H1 (cell line): Measurements from ENCODE around the gene KREMEN1. TPM values are rescaled to one million over a fixed set of nuclear protein-coding genes. Genes with fewer than 3 reads are reported as not detected.
A peak's percentile ranks its signal among the peaks of the same experiment; 100 is the strongest.

Experiments used
- CTCF ChIA-PET: fragments of 300-600 bp; sonication (Branson Sonifier 250); formaldehyde crosslinking; loops from one replicate; lab custom pipeline; 2021; ENCODE audit not compliant: partially characterized antibody; lab: Charles Lee
- POLR2A ChIA-PET: fragments of 300-600 bp; sonication (Branson Sonifier 250); formaldehyde crosslinking; loops from one replicate; lab custom pipeline; 2021; ENCODE audit warnings: inconsistent platforms; ENCODE audit not compliant: partially characterized antibody; lab: Charles Lee
- DNase-seq, 2 experiments: peaks; one replicate each; pipeline versions ENCODE4 v3.0.0 to v3.0.0-alpha.2; 2010 to 2022; ENCODE audit warnings: low spot score in 2 of 2, low read depth in 1 of 2, mixed read lengths in 1 of 2
- FAIRE-seq: peaks from 2 replicates; lab custom pipeline; 2011; peaks lifted over from hg19 to GRCh38; lab: Jason Lieb, UNC
- H2AFZ ChIP-seq: 2 replicates; pipeline ENCODE4 v1.8.1; 2012; ENCODE audit warnings: low read length, inconsistent platforms
- H2AK5ac ChIP-seq: 2 replicates; pipeline ENCODE4 v1.6.1; 2013; ENCODE audit warnings: low read depth, low read length
- H2BK120ac ChIP-seq: replicated peaks from 2 replicates; pipeline ENCODE3; 2013; ENCODE audit warnings: low read depth, low read length, inconsistent platforms
- H2BK12ac ChIP-seq: 2 replicates; pipeline ENCODE4 v1.6.1; 2013; ENCODE audit warnings: low read depth, low read length
- H2BK15ac ChIP-seq: 2 replicates; pipeline ENCODE4 v1.6.1; 2013; ENCODE audit warnings: low read length
- H2BK20ac ChIP-seq: 2 replicates; pipeline ENCODE4 v1.6.1; 2013; ENCODE audit warnings: low read length
- H2BK5ac ChIP-seq: 2 replicates; pipeline ENCODE4 v1.6.1; 2013; ENCODE audit warnings: low read depth, low read length
- H3K14ac ChIP-seq: 2 replicates; pipeline ENCODE4 v1.6.1; 2013; ENCODE audit warnings: inconsistent platforms; ENCODE audit not compliant: insufficient read length
- H3K18ac ChIP-seq: 2 replicates; pipeline ENCODE4 v1.6.1; 2013; ENCODE audit warnings: low read length; ENCODE audit errors: extremely low read depth
- H3K23ac ChIP-seq: 2 replicates; pipeline ENCODE4 v1.6.1; 2013; ENCODE audit warnings: inconsistent platforms; ENCODE audit not compliant: insufficient read length
- H3K23me2 ChIP-seq: 2 replicates; pipeline ENCODE4 v1.6.1; 2013; ENCODE audit warnings: low read depth, low read length
- H3K27ac ChIP-seq: 2 replicates; pipeline ENCODE4 v1.6.1; 2011; ENCODE audit warnings: low read depth, low read length, inconsistent platforms
- H3K27me3 ChIP-seq, 4 experiments: replicated peaks in 1 of 4; 1 replicate in 1 of 4; 2 replicates in 3 of 4; pipeline versions ENCODE4 v1.6.1 to v1.8.1; 2011 to 2013; ENCODE audit warnings: low read length in 3 of 4, mild to moderate bottlenecking in 3 of 4, inconsistent platforms in 2 of 4, mixed read lengths in 2 of 4, moderate library complexity in 1 of 4; ENCODE audit not compliant: control insufficient read depth in 3 of 4, insufficient read depth in 3 of 4; ENCODE audit errors: extremely low read depth in 1 of 4
- H3K36me3 ChIP-seq, 4 experiments: 2 replicates each; pipeline versions ENCODE4 v1.6.1 to v1.8.1; 2011 to 2013; ENCODE audit warnings: mild to moderate bottlenecking in 4 of 4, low read length in 3 of 4, moderate library complexity in 2 of 4, control low read depth in 1 of 4, inconsistent platforms in 1 of 4; ENCODE audit not compliant: insufficient read depth in 4 of 4, control insufficient read depth in 2 of 4
- H3K4ac ChIP-seq: replicated peaks from 2 replicates; pipeline ENCODE3; 2013; ENCODE audit warnings: low read length, low read depth, mixed read lengths, inconsistent platforms; ENCODE audit not compliant: insufficient read length
- H3K4me1 ChIP-seq, 4 experiments: replicated peaks in 1 of 4; 1 replicate in 1 of 4; 2 replicates in 3 of 4; pipeline versions ENCODE4 v1.6.1 to v1.8.1; 2011 to 2013; ENCODE audit warnings: low read length in 3 of 4, inconsistent platforms in 2 of 4, mixed read lengths in 1 of 4; ENCODE audit not compliant: insufficient read depth in 4 of 4, control insufficient read depth in 3 of 4
- H3K4me2 ChIP-seq, 2 experiments: 2 replicates each; pipeline versions ENCODE4 v1.6.1 to v1.8.1; 2011 to 2013; ENCODE audit warnings: low read depth in 2 of 2, low read length in 2 of 2, control low read depth in 1 of 2, inconsistent platforms in 1 of 2, mild to moderate bottlenecking in 1 of 2; ENCODE audit not compliant: insufficient read depth in 1 of 2
- H3K4me3 ChIP-seq, 4 experiments: fragments of 200-600, 300-600 bp in 1 of 4; sonication (generic), shearing (Covaris generic), sonication (Bioruptor Twin) in 1 of 4; 2 replicates each; pipeline versions ENCODE4 v1.5.1 to v1.8.1; 2011 to 2016; ENCODE audit warnings: low read length in 4 of 4, low read depth in 3 of 4, control low read depth in 2 of 4, inconsistent platforms in 2 of 4, mild to moderate bottlenecking in 2 of 4, mixed read lengths in 1 of 4, moderate library complexity in 1 of 4; ENCODE audit not compliant: insufficient read depth in 2 of 4; ENCODE audit errors: extremely low read depth in 1 of 4
- H3K56ac ChIP-seq: replicated peaks from 2 replicates; pipeline ENCODE3; 2013; ENCODE audit warnings: low read depth, mild to moderate bottlenecking, mixed read lengths, low read length, inconsistent platforms; ENCODE audit not compliant: insufficient read length
- H3K79me1 ChIP-seq: 2 replicates; pipeline ENCODE4 v1.6.1; 2013; ENCODE audit warnings: low read depth, low read length, control low read depth
- H3K79me2 ChIP-seq, 2 experiments: 2 replicates each; pipeline versions ENCODE4 v1.6.1 to v1.8.1; 2012 to 2013; ENCODE audit warnings: low read length in 2 of 2, mild to moderate bottlenecking in 2 of 2, inconsistent platforms in 1 of 2; ENCODE audit not compliant: insufficient read depth in 2 of 2, control insufficient read depth in 1 of 2
- H3K9ac ChIP-seq, 4 experiments: replicated peaks in 1 of 4; 1 replicate in 1 of 4; 2 replicates in 3 of 4; pipeline versions ENCODE4 v1.6.1 to v1.8.1; 2011 to 2013; ENCODE audit warnings: low read depth in 3 of 4, low read length in 3 of 4, control low read depth in 2 of 4, mild to moderate bottlenecking in 2 of 4, moderate library complexity in 2 of 4, inconsistent platforms in 1 of 4; ENCODE audit errors: extremely low read depth in 1 of 4
- H3K9me3 ChIP-seq, 2 experiments: 2 replicates each; pipeline versions ENCODE4 v1.6.1 to v1.8.1; 2012 to 2013; ENCODE audit warnings: mild to moderate bottlenecking in 2 of 2, moderate library complexity in 2 of 2, control low read depth in 1 of 2, inconsistent platforms in 1 of 2, low read depth in 1 of 2, low read length in 1 of 2, mixed read lengths in 1 of 2; ENCODE audit not compliant: insufficient read depth in 2 of 2
- H4K20me1 ChIP-seq, 2 experiments: replicated peaks in 1 of 2; 2 replicates each; pipeline versions ENCODE3 to v1.8.1; 2011 to 2013; ENCODE audit warnings: inconsistent platforms in 2 of 2, low read length in 2 of 2, mild to moderate bottlenecking in 1 of 2; ENCODE audit not compliant: insufficient read depth in 2 of 2, control insufficient read depth in 1 of 2
- H4K5ac ChIP-seq: 2 replicates; pipeline ENCODE4 v1.6.1; 2013; ENCODE audit warnings: low read length, low read depth, mixed read lengths, inconsistent platforms; ENCODE audit not compliant: insufficient read length
- H4K8ac ChIP-seq: 2 replicates; pipeline ENCODE4 v1.8.0; 2013; ENCODE audit warnings: mild to moderate bottlenecking, moderate library complexity, low read length, inconsistent platforms; ENCODE audit not compliant: insufficient read depth; ENCODE audit errors: extremely low read depth
- H4K91ac ChIP-seq: replicated peaks from 2 replicates; pipeline ENCODE3; 2013; ENCODE audit warnings: low read length, mixed read lengths, inconsistent platforms; ENCODE audit not compliant: insufficient read length
- CREB1 ChIP-seq: IDR thresholded peaks from 2 replicates; pipeline ENCODE4 v1.6.1; 2012; ENCODE audit warnings: inconsistent platforms
- GTF2F1 ChIP-seq: IDR thresholded peaks from 2 replicates; pipeline ENCODE4 v1.6.1; 2012; ENCODE audit warnings: low read depth, low read length, improper control_type of control experiment, borderline replicate concordance
- HDAC6 ChIP-seq: IDR thresholded peaks from one replicate; pipeline ENCODE4 v1.7.1; 2012; ENCODE audit warnings: low read depth, mild to moderate bottlenecking, inconsistent platforms, low read length, moderate library complexity
- JUND ChIP-seq: IDR thresholded peaks from 2 replicates; pipeline ENCODE4 v1.6.1; 2011; ENCODE audit warnings: mild to moderate bottlenecking, improper control_type of control experiment, low read length
- MAX ChIP-seq: IDR thresholded peaks from 2 replicates; pipeline ENCODE4 v1.6.1; 2012; ENCODE audit warnings: inconsistent platforms
- POLR2A ChIP-seq, 2 experiments: IDR thresholded peaks; 1 replicate in 1 of 2; 2 replicates in 1 of 2; pipeline ENCODE4 v1.6.1; 2011; ENCODE audit warnings: low read depth in 2 of 2, low read length in 2 of 2, mild to moderate bottlenecking in 2 of 2; ENCODE audit errors: control extremely low read depth in 1 of 2
- POLR2AphosphoS5 ChIP-seq: IDR thresholded peaks from 2 replicates; pipeline ENCODE4 v1.6.1; 2011; ENCODE audit warnings: low read depth, low read length
- SAP30 ChIP-seq: fragments of 300-600 bp; sonication (generic); IDR thresholded peaks from 2 replicates; pipeline ENCODE4 v1.7.1; 2012; ENCODE audit warnings: low read length, moderate library complexity, mild to moderate bottlenecking, inconsistent platforms; ENCODE audit not compliant: insufficient read depth, insufficient replicate concordance
- SP2 ChIP-seq: IDR thresholded peaks from 2 replicates; pipeline ENCODE4 v1.6.1; 2012; ENCODE audit warnings: mild to moderate bottlenecking, low read length, inconsistent platforms
- TAF7 ChIP-seq: optimal IDR thresholded peaks from 2 replicates; pipeline ENCODE3; 2011; ENCODE audit warnings: low read depth, mild to moderate bottlenecking, inconsistent platforms, low read length, moderate library complexity, borderline replicate concordance
- TEAD4 ChIP-seq: IDR thresholded peaks from 2 replicates; pipeline ENCODE4 v1.6.1; 2012; ENCODE audit warnings: low read depth, low read length, inconsistent platforms, mixed read lengths
- WGBS, 2 experiments: shearing (Covaris generic) in 1 of 2; methylation state at CpG; one replicate each; pipeline versions ENCODE4 v1.1.6 to v1.1.7; 2013 to 2015; ENCODE audit warnings: low lambda C conversion rate in 2 of 2, mixed read lengths in 2 of 2, inconsistent platforms in 1 of 2, low coverage in 1 of 2, missing lambda C conversion rate in 1 of 2; ENCODE audit not compliant: insufficient replicate concordance in 2 of 2, insufficient coverage in 1 of 2, insufficient read length in 1 of 2; ENCODE audit errors: extremely low coverage in 1 of 2, missing lambda C conversion rate in 1 of 2; 5-methylcytosine and 5-hydroxymethylcytosine counted together
- polyA plus RNA-seq, 7 experiments: library from polyadenylated mRNA; depleted of rRNA in 3 of 7; stranded (reverse) in 5 of 7; unstranded in 2 of 7; fragments of >200 nt in 5 of 7; fragments of 200-250 nt in 2 of 7; gene quantifications; 1 replicate in 5 of 7; 2 replicates in 1 of 7; 4 replicates in 1 of 7; pipeline versions ENCODE4 v1.2.1 to v1.2.3, GENCODE V29; 2011 to 2013; ENCODE audit warnings: missing spikeins in 2 of 7, mixed read lengths in 2 of 7
- total RNA-seq: library from RNA; stranded (reverse); fragmentation: NEBNext Ultra II Directional; extraction: Animal tissue kit (Norgen Biotek cat#: 25700); gene quantifications from 2 replicates; pipeline ENCODE4 v1.2.1, GENCODE V29; 2021
- TF ChIP-seq, protein P1 (sequence below): IDR thresholded peaks from 2 replicates; pipeline ENCODE4 v1.6.1; 2011; ENCODE audit warnings: low read depth, mild to moderate bottlenecking, low read length; ENCODE audit not compliant: insufficient read depth

KREMEN1 gene
- total and polyA plus RNA-seq, 2 of the 8 experiments (the other 6 are each of a cell fraction or from before 2014, with no cell fraction given) = 2.1 to 3.2 TPM

- 87% methylated on average over 26 of the region's 38 CpGs; no CpG with 5 or more reads in 1 of the 2 experiments for WGBS, 2 experiments
- H3K14ac ChIP-seq = no peak overlapping the region
- H4K5ac ChIP-seq = no peak overlapping the region
- peak overlapping the region; percentile 60 for H2BK5ac ChIP-seq
- H2AK5ac ChIP-seq = no peak overlapping the region
- H3K18ac ChIP-seq = no peak overlapping the region
- H3K23ac ChIP-seq = no peak overlapping the region
- H3K4me3 ChIP-seq = no peak overlapping the region
- FAIRE-seq (no peak), DNase-seq (no peak)
- POLR2A ChIA-PET = interaction anchor here (1.1 kb wide), 1 partner anchor 8 kb away, joined by 3 read pairs; no protein-coding TSS in a partner anchor
- peaks cover 0 to 15% (median 12%) of the 10 kb centered on the region in 4 experiments; a peak in 6 of 7 replicates for H3K4me1 ChIP-seq
- no peaks in the 10 kb centered on the region for H3K79me2 ChIP-seq
- H2BK20ac ChIP-seq = no peak overlapping the region
- no peak overlapping the region for H2BK120ac ChIP-seq
- peaks cover 11 to 54% (median 35%) of the 10 kb centered on the region in 4 experiments; a peak in 7 of 8 replicates for H3K36me3 ChIP-seq
- no peaks in the 10 kb centered on the region for H3K9me3 ChIP-seq
- no peak overlapping the region for H3K27ac ChIP-seq
- TF ChIP-seq POLR2A (IDR thresholded peaks at IDR 0.05; ENCODE audit: control extremely low read depth in 1 of 2, low read depth in 2 of 2, low read length in 2 of 2) (no peak), MAX (no peak), GTF2F1 (no peak), POLR2AphosphoS5 (no peak), SAP30 (no peak), TEAD4 (no peak), JUND (no peak), SP2 (no peak), HDAC6 (no peak), CREB1 (no peak), TAF7 (no peak)
- TF ChIP-seq, protein P1, sequence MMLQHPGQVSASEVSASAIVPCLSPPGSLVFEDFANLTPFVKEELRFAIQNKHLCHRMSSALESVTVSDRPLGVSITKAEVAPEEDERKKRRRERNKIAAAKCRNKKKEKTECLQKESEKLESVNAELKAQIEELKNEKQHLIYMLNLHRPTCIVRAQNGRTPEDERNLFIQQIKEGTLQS = no peak
- no peak overlapping the region for H2BK15ac ChIP-seq
- H3K9ac ChIP-seq = no peak overlapping the region
- no peak overlapping the region for H3K4ac ChIP-seq
- no peaks in the 10 kb centered on the region for H3K23me2 ChIP-seq
- CTCF ChIA-PET = interaction anchor here (1.0 to 1.9 kb wide), 3 partner anchors 9 to 194 kb away, joined by 3 to 8 read pairs (median 7); no protein-coding TSS in a partner anchor
- H3K56ac ChIP-seq = no peak overlapping the region
- no peaks in the 10 kb centered on the region for H3K27me3 ChIP-seq
- no peak overlapping the region for H3K4me2 ChIP-seq
- H2AFZ ChIP-seq = no peak overlapping the region
- no peak overlapping the region for H4K91ac ChIP-seq
- H4K20me1 ChIP-seq = no peaks in the 10 kb centered on the region
- no peak overlapping the region for H2BK12ac ChIP-seq
- H4K8ac ChIP-seq = no peak overlapping the region; the same call in 1 of the 2 replicates
- H3K79me1 ChIP-seq = peaks cover 2% of the 10 kb centered on the region; the same call in 1 of the 2 replicates
These were observed 23.1 kb upstream of the KREMEN1 start for GRCh38 chr22:29049655-29050263.
